ENCODE results near the gene MYD88. TPM values are rescaled to one million over a fixed set of nuclear protein-coding genes. Genes with fewer than 3 reads are reported as not detected.
A peak's percentile ranks its signal among the peaks of the same experiment; 100 is the strongest.

MYD88 gene
- total and polyA plus RNA-seq, 4 experiments from 2014 or later: 50.5 to 129 (median 80.8) TPM

GRCh38 chr3:38121832-38122461 lies 16.5 kb upstream of the MYD88 start:
- no peak for DNase-seq
- H3K36me3 ChIP-seq (ENCODE audit: insufficient read depth, low read length): peaks cover 57% of the 10 kb centered on the region
- H3K9me3 ChIP-seq (ENCODE audit: control insufficient read depth in 1 of 2, low read length in 2 of 2): no peaks in the 10 kb centered on the region
- H3K4me3 ChIP-seq (ENCODE audit: low read length in 2 of 2): no peak overlapping the region
- Mint-ChIP-seq H3K4me3 (no peak overlapping the region), H3K36me3 (peaks cover 22 to 65% of the 10 kb centered on the region in 2 donors), H3K27me3 (no peaks in the 10 kb centered on the region), H3K27ac (no peak overlapping the region), H3K9me3 (no peaks in the 10 kb centered on the region), H3K4me1 (peaks cover 4 to 12% (median 6%) of the 10 kb centered on the region in 4 donors)
- no peak overlapping the region for H3K27ac ChIP-seq (ENCODE audit: low read depth, low read length)
- CTCF ChIA-PET (ENCODE audit: partially characterized antibody): interaction anchor here (1.6 kb wide), 1 partner anchor 224 kb away, joined by 7 read pairs; the partner anchor contains the start of gene XYLB
- POLR2A ChIA-PET (ENCODE audit: partially characterized antibody): interaction anchor here (2.9 kb wide), 1 partner anchor 15 kb away, joined by 12 read pairs; the partner anchor contains the start of gene ACAA1
- intact Hi-C loops (cut with micrococcal nuclease): no loop called here
- H3K4me1 ChIP-seq (ENCODE audit: insufficient read depth, low read length): no peaks in the 10 kb centered on the region
- no peaks in the 10 kb centered on the region for H3K27me3 ChIP-seq (ENCODE audit: insufficient read depth, low read length)

GRCh38 chr3:38122712-38123290 lies 15.7 kb upstream of the MYD88 start:
- peaks cover 66% of the 10 kb centered on the region for H3K36me3 ChIP-seq (ENCODE audit: insufficient read depth, low read length)
- Mint-ChIP-seq H3K4me1 (peaks cover 4 to 12% (median 6%) of the 10 kb centered on the region in 4 donors), H3K9me3 (no peaks in the 10 kb centered on the region), H3K36me3 (peaks cover 29 to 74% of the 10 kb centered on the region in 2 donors), H3K27ac (peak overlapping the region in 2 of 7 donors; percentile 25 to 57), H3K4me3 (no peak overlapping the region), H3K27me3 (no peaks in the 10 kb centered on the region)
- no peak overlapping the region for H3K27ac ChIP-seq (ENCODE audit: low read depth, low read length)
- ChIA-PET POLR2A (ENCODE audit: partially characterized antibody) (no interaction called here), CTCF (ENCODE audit: partially characterized antibody) (no interaction called here)
- no peaks in the 10 kb centered on the region for H3K27me3 ChIP-seq (ENCODE audit: insufficient read depth, low read length)
- no peaks in the 10 kb centered on the region for H3K4me1 ChIP-seq (ENCODE audit: insufficient read depth, low read length)
- no peak overlapping the region for H3K4me3 ChIP-seq (ENCODE audit: low read length in 2 of 2)
- intact Hi-C loops (cut with micrococcal nuclease): no loop called here
- DNase-seq: no peak
- no peaks in the 10 kb centered on the region for H3K9me3 ChIP-seq (ENCODE audit: control insufficient read depth in 1 of 2, low read length in 2 of 2)

- peaks cover 32 to 80% of the 10 kb centered on the region in 2 donors for H3K36me3 Mint-ChIP-seq
- peak overlapping the region in 2 of 7 donors; percentile 20 to 44 for H3K27ac Mint-ChIP-seq
- peaks cover 0 to 9% (median under 1%) of the 10 kb centered on the region in 4 donors for H3K4me1 Mint-ChIP-seq
- H3K9me3 ChIP-seq (ENCODE audit: control insufficient read depth in 1 of 2, low read length in 2 of 2): no peaks in the 10 kb centered on the region
- no peak overlapping the region for H3K4me3 Mint-ChIP-seq
- peaks cover 79% of the 10 kb centered on the region for H3K36me3 ChIP-seq (ENCODE audit: insufficient read depth, low read length)
- H3K4me3 ChIP-seq (ENCODE audit: low read length in 2 of 2): no peak overlapping the region
- DNase-seq: no peak
- no peak overlapping the region for H3K27ac ChIP-seq (ENCODE audit: low read depth, low read length)
- H3K27me3 Mint-ChIP-seq: no peaks in the 10 kb centered on the region
- no peaks in the 10 kb centered on the region for H3K27me3 ChIP-seq (ENCODE audit: insufficient read depth, low read length)
- no peaks in the 10 kb centered on the region for H3K4me1 ChIP-seq (ENCODE audit: insufficient read depth, low read length)
- POLR2A ChIA-PET (ENCODE audit: partially characterized antibody): interaction anchor here (0.5 kb wide), 1 partner anchor 112 kb away, joined by 4 read pairs; no protein-coding TSS in a partner anchor
- H3K9me3 Mint-ChIP-seq: no peaks in the 10 kb centered on the region
- intact Hi-C loops (cut with micrococcal nuclease): no loop called here
- CTCF ChIA-PET (ENCODE audit: partially characterized antibody): no interaction called here
These were observed 13.9 kb upstream of the MYD88 start for GRCh38 chr3:38124324-38125122.

- H3K36me3 Mint-ChIP-seq: peaks cover 39 to 81% of the 10 kb centered on the region in 2 donors
- Histone ChIP-seq H3K9me3 (ENCODE audit: control insufficient read depth in 1 of 2, low read length in 2 of 2) (no peaks in the 10 kb centered on the region), H3K27me3 (ENCODE audit: insufficient read depth, low read length) (no peaks in the 10 kb centered on the region), H3K36me3 (ENCODE audit: insufficient read depth, low read length) (peaks cover 85% of the 10 kb centered on the region), H3K4me1 (ENCODE audit: insufficient read depth, low read length) (no peaks in the 10 kb centered on the region), H3K27ac (ENCODE audit: low read depth, low read length) (no peak overlapping the region), H3K4me3 (ENCODE audit: low read length in 2 of 2) (no peak overlapping the region)
- intact Hi-C loops (cut with micrococcal nuclease): no loop called here
- peak overlapping the region in 1 of 7 donors; percentile 62 for H3K27ac Mint-ChIP-seq
- no peak for DNase-seq
- H3K4me3 Mint-ChIP-seq: no peak overlapping the region
- POLR2A ChIA-PET (ENCODE audit: partially characterized antibody): interaction anchor here (0.5 kb wide), 1 partner anchor 111 kb away, joined by 4 read pairs; no protein-coding TSS in a partner anchor
- CTCF ChIA-PET (ENCODE audit: partially characterized antibody): no interaction called here
- peaks cover 4 to 9% (median 4%) of the 10 kb centered on the region in 4 donors for H3K4me1 Mint-ChIP-seq
- no peaks in the 10 kb centered on the region for H3K27me3 Mint-ChIP-seq
- no peaks in the 10 kb centered on the region for H3K9me3 Mint-ChIP-seq
These were observed 12.9 kb upstream of the MYD88 start for GRCh38 chr3:38125305-38126120.

GRCh38 chr3:38126121-38126892 lies 12.2 kb upstream of the MYD88 start:
- Histone ChIP-seq H3K36me3 (ENCODE audit: insufficient read depth, low read length) (peaks cover 88% of the 10 kb centered on the region), H3K27ac (ENCODE audit: low read depth, low read length) (no peak overlapping the region), H3K4me1 (ENCODE audit: insufficient read depth, low read length) (no peaks in the 10 kb centered on the region), H3K27me3 (ENCODE audit: insufficient read depth, low read length) (no peaks in the 10 kb centered on the region), H3K4me3 (ENCODE audit: low read length in 2 of 2) (no peak overlapping the region), H3K9me3 (ENCODE audit: control insufficient read depth in 1 of 2, low read length in 2 of 2) (no peaks in the 10 kb centered on the region)
- no peak for DNase-seq
- peaks cover 42 to 80% of the 10 kb centered on the region in 2 donors for H3K36me3 Mint-ChIP-seq
- intact Hi-C loops (cut with micrococcal nuclease): no loop called here
- H3K4me3 Mint-ChIP-seq: no peak overlapping the region
- CTCF ChIA-PET (ENCODE audit: partially characterized antibody): interaction anchor here (0.7 to 1.4 kb wide), 2 partner anchors 8 to 152 kb away, joined by 3 read pairs; no protein-coding TSS in a partner anchor
- POLR2A ChIA-PET (ENCODE audit: partially characterized antibody): no interaction called here
- H3K27ac Mint-ChIP-seq: peak overlapping the region in 3 of 7 donors; percentile 30 to 47 (median 37)
- H3K4me1 Mint-ChIP-seq: peaks cover 5 to 7% (median 5%) of the 10 kb centered on the region in 4 donors
- no peaks in the 10 kb centered on the region for H3K27me3 Mint-ChIP-seq
- H3K9me3 Mint-ChIP-seq: no peaks in the 10 kb centered on the region

GRCh38 chr3:38127611-38128302 lies 10.7 kb upstream of the MYD88 start:
- Mint-ChIP-seq H3K36me3 (peaks cover 45 to 81% of the 10 kb centered on the region in 2 donors), H3K4me1 (peaks cover 5 to 20% (median 8%) of the 10 kb centered on the region in 4 donors), H3K27me3 (no peaks in the 10 kb centered on the region), H3K27ac (peak overlapping the region in 4 of 7 donors; percentile 18 to 64 (median 52)), H3K4me3 (no peak overlapping the region), H3K9me3 (no peaks in the 10 kb centered on the region)
- intact Hi-C loops (cut with micrococcal nuclease): no loop called here
- POLR2A ChIA-PET (ENCODE audit: partially characterized antibody): interaction anchor here (1.0 to 1.2 kb wide), 2 partner anchors 8 to 9 kb away, joined by 3 read pairs; no protein-coding TSS in a partner anchor
- Histone ChIP-seq H3K36me3 (ENCODE audit: insufficient read depth, low read length) (peaks cover 82% of the 10 kb centered on the region), H3K27me3 (ENCODE audit: insufficient read depth, low read length) (no peaks in the 10 kb centered on the region), H3K4me1 (ENCODE audit: insufficient read depth, low read length) (peaks cover 10% of the 10 kb centered on the region), H3K4me3 (ENCODE audit: low read length in 2 of 2) (no peak overlapping the region), H3K27ac (ENCODE audit: low read depth, low read length) (no peak overlapping the region), H3K9me3 (ENCODE audit: control insufficient read depth in 1 of 2, low read length in 2 of 2) (no peaks in the 10 kb centered on the region)
- DNase-seq: no peak
- CTCF ChIA-PET (ENCODE audit: partially characterized antibody): interaction anchor here (0.9 to 1.4 kb wide), 4 partner anchors 9 to 153 kb away, joined by 3 to 4 read pairs (median 3); partner anchors contain the start of gene ACAA1

All from CD4-positive, alpha-beta memory T cell (primary cell).